Measurements from ENCODE around the gene SHISA4. TPM values are rescaled to one million over a fixed set of nuclear protein-coding genes. Genes with fewer than 3 reads are reported as not detected.

Gene SHISA4
- total and polyA plus RNA-seq, 2 donors (not counting 3 experiments of a cell fraction or from before 2014, with no cell fraction given) = 25.6 to 78.2 TPM

- POLR2A ChIA-PET = no interaction called here
- H3K27ac ChIP-seq (ENCODE audit: insufficient read depth, low read depth, low read length) = no peak overlapping the region
- dilution Hi-C loops (cut with MboI; ENCODE audit: extremely low pct_ligation_motif_present, low sequenced_read_pairs) = no loop called here
Observed at GRCh38 chr1:201847150-201847549, 41.5 kb upstream of the SHISA4 start.

GRCh38 chr1:201848230-201848629 is 40.5 kb upstream of the SHISA4 start:
- TF ChIP-seq POLR2AphosphoS5 (IDR thresholded peaks at IDR 0.05; ENCODE audit: insufficient read depth, low read depth, low read length) = no peak
- TF ChIP-seq, protein P1, sequence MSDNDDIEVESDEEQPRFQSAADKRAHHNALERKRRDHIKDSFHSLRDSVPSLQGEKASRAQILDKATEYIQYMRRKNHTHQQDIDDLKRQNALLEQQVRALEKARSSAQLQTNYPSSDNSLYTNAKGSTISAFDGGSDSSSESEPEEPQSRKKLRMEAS (IDR thresholded peaks at IDR 0.05; ENCODE audit: insufficient read depth, insufficient read length) = no peak
- TF ChIP-seq EZH2 (IDR thresholded peaks at IDR 0.05; ENCODE audit: borderline replicate concordance, low read depth, low read length, severe bottlenecking) = no peak
- no peak for TF ChIP-seq FOS (IDR thresholded peaks at IDR 0.05; ENCODE audit: borderline replicate concordance, insufficient read depth, low read length)
- no peak for TF ChIP-seq POLR2A (IDR thresholded peaks at IDR 0.05; ENCODE audit: low read depth, low read length)
- no peak for TF ChIP-seq JUN (IDR thresholded peaks at IDR 0.05; ENCODE audit: borderline replicate concordance, insufficient read depth, insufficient read length, low read depth)
- TF ChIP-seq, protein P2, sequence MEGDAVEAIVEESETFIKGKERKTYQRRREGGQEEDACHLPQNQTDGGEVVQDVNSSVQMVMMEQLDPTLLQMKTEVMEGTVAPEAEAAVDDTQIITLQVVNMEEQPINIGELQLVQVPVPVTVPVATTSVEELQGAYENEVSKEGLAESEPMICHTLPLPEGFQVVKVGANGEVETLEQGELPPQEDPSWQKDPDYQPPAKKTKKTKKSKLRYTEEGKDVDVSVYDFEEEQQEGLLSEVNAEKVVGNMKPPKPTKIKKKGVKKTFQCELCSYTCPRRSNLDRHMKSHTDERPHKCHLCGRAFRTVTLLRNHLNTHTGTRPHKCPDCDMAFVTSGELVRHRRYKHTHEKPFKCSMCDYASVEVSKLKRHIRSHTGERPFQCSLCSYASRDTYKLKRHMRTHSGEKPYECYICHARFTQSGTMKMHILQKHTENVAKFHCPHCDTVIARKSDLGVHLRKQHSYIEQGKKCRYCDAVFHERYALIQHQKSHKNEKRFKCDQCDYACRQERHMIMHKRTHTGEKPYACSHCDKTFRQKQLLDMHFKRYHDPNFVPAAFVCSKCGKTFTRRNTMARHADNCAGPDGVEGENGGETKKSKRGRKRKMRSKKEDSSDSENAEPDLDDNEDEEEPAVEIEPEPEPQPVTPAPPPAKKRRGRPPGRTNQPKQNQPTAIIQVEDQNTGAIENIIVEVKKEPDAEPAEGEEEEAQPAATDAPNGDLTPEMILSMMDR (IDR thresholded peaks at IDR 0.05; ENCODE audit: extremely low read depth in 1 of 2, insufficient read depth in 1 of 2, low read depth in 1 of 2, low read length in 2 of 2) = no peak
- no peak for TF ChIP-seq GATA2 (IDR thresholded peaks at IDR 0.05; ENCODE audit: insufficient read depth, insufficient read length, low read depth, low read length)
- no peak for TF ChIP-seq MYC (IDR thresholded peaks at IDR 0.05; ENCODE audit: low read depth, low read length)
- H3K9ac ChIP-seq (replicated peaks; ENCODE audit: extremely low read depth, insufficient read depth, low read length) = no peak overlapping the region
- H3K79me2 ChIP-seq (ENCODE audit: control insufficient read depth, insufficient read depth, low read length) = peaks cover 54% of the 10 kb centered on the region
- H3K27ac ChIP-seq (ENCODE audit: insufficient read depth, low read depth, low read length) = no peak overlapping the region
- POLR2A ChIA-PET = interaction anchor here (1.1 to 1.5 kb wide), 2 partner anchors 11 to 19 kb away, joined by 3 to 4 read pairs; no protein-coding TSS in a partner anchor
- intact Hi-C loops (cut with micrococcal nuclease) = no loop called here
- H3K27me3 ChIP-seq (ENCODE audit: control insufficient read depth in 2 of 2, insufficient read depth in 2 of 2, low read length in 2 of 2) = no peaks in the 10 kb centered on the region
- H4K20me1 ChIP-seq (replicated peaks; ENCODE audit: control insufficient read depth, extremely low read depth, insufficient read depth, low read length) = no peaks in the 10 kb centered on the region
- no TSS peak for BruUV-seq (replicated peaks)
- no peaks in the 10 kb centered on the region for H3K9me3 ChIP-seq (replicated peaks; ENCODE audit: control insufficient read depth, insufficient read depth, low read length)
- no peak overlapping the region for H2AFZ ChIP-seq (ENCODE audit: low read depth, low read length)
- dilution Hi-C loops (cut with MboI; ENCODE audit: extremely low pct_ligation_motif_present, low sequenced_read_pairs) = no loop called here
- H3K4me3 ChIP-seq (replicated peaks in 1 of 3; ENCODE audit: insufficient read depth in 1 of 3, low read depth in 1 of 3, low read length in 3 of 3) = no peak overlapping the region
- H3K4me2 ChIP-seq (ENCODE audit: insufficient read depth, low read length) = no peak overlapping the region
- H3K9me1 ChIP-seq (replicated peaks; ENCODE audit: control insufficient read depth, extremely low read depth, insufficient read depth, low read length) = no peaks in the 10 kb centered on the region
- H3K36me3 ChIP-seq (ENCODE audit: control insufficient read depth in 2 of 2, extremely low read depth in 1 of 2, insufficient read depth in 2 of 2, low read length in 2 of 2) = peaks cover 14 to 20% of the 10 kb centered on the region in 2 experiments
- FAIRE-seq = no peak
- no peak for DNase-seq (ENCODE audit: low read depth, low spot score)
- H3K4me1 ChIP-seq (ENCODE audit: control insufficient read depth, extremely low read depth, insufficient read depth, low read length) = peaks cover 49% of the 10 kb centered on the region
- CTCF ChIA-PET = interaction anchor here (0.7 to 5.3 kb wide), 9 partner anchors 10 to 125 kb away, joined by 3 to 49 read pairs (median 3); partner anchors contain the start of gene IPO9

More at GRCh38 chr1:201847150-201847549, 41.5 kb upstream of the SHISA4 start:
- Histone ChIP-seq H3K4me3 (replicated peaks in 1 of 3; ENCODE audit: insufficient read depth in 1 of 3, low read depth in 1 of 3, low read length in 3 of 3) (no peak overlapping the region), H3K27me3 (ENCODE audit: control insufficient read depth in 2 of 2, insufficient read depth in 2 of 2, low read length in 2 of 2) (no peaks in the 10 kb centered on the region), H3K36me3 (ENCODE audit: control insufficient read depth in 2 of 2, extremely low read depth in 1 of 2, insufficient read depth in 2 of 2, low read length in 2 of 2) (peaks cover 6 to 10% of the 10 kb centered on the region in 2 experiments), H3K4me1 (ENCODE audit: control insufficient read depth, extremely low read depth, insufficient read depth, low read length) (peaks cover 45% of the 10 kb centered on the region), H3K9ac (replicated peaks; ENCODE audit: extremely low read depth, insufficient read depth, low read length) (no peak overlapping the region), H3K79me2 (ENCODE audit: control insufficient read depth, insufficient read depth, low read length) (peaks cover 63% of the 10 kb centered on the region), H3K9me1 (replicated peaks; ENCODE audit: control insufficient read depth, extremely low read depth, insufficient read depth, low read length) (no peaks in the 10 kb centered on the region), H3K9me3 (replicated peaks; ENCODE audit: control insufficient read depth, insufficient read depth, low read length) (no peaks in the 10 kb centered on the region), H2AFZ (ENCODE audit: low read depth, low read length) (no peak overlapping the region), H4K20me1 (replicated peaks; ENCODE audit: control insufficient read depth, extremely low read depth, insufficient read depth, low read length) (no peaks in the 10 kb centered on the region), H3K4me2 (ENCODE audit: insufficient read depth, low read length) (no peak overlapping the region)
- TF ChIP-seq GATA2 (IDR thresholded peaks at IDR 0.05; ENCODE audit: insufficient read depth, insufficient read length, low read depth, low read length) (no peak), JUN (IDR thresholded peaks at IDR 0.05; ENCODE audit: borderline replicate concordance, insufficient read depth, insufficient read length, low read depth) (no peak)
- TF ChIP-seq, protein P1 (IDR thresholded peaks at IDR 0.05; ENCODE audit: insufficient read depth, insufficient read length) = no peak
- FAIRE-seq = no peak
- intact Hi-C loops (cut with micrococcal nuclease) = no loop called here
- CTCF ChIA-PET = interaction anchor here (0.7 to 5.3 kb wide), 4 partner anchors 10 to 48 kb away, joined by 3 to 49 read pairs (median 8); partner anchors contain the start of gene IPO9
- no TSS peak for BruUV-seq (replicated peaks)
- no peak for DNase-seq (ENCODE audit: low read depth, low spot score)
